SK-MEL-5 (cell line): ENCODE results near the gene FARP2. TPM values are rescaled to one million over a fixed set of nuclear protein-coding genes. Genes with fewer than 3 reads are reported as not detected.
"Not testable (repeated sequence)": the region's sequence is repeated elsewhere in the genome, so short reads cannot be mapped to it uniquely, and the experiment has no call there.

ENCODE experiments used
- DNase-seq: peaks from one replicate; pipeline ENCODE4 v3.0.0-alpha.2; 2016; ENCODE audit warnings: low read depth, low spot score
- in situ Hi-C: cut with HindIII; loops from 2 replicates; pipeline ENCODE4 v1.10.0; 2016; ENCODE audit warnings: low sequenced_read_pairs, high pct_unique_total_duplicates, low pct_unique_long_range_greater_than_20kb
- total RNA-seq: library from RNA; depleted of rRNA; stranded (reverse); fragments of >200 nt; shearing (Covaris generic); gene quantifications from 2 replicates; pipeline ENCODE4 v1.2.3, GENCODE V29; 2014

Gene FARP2
- total RNA-seq, 1 experiment from 2014 or later: 344 TPM

DNA sequence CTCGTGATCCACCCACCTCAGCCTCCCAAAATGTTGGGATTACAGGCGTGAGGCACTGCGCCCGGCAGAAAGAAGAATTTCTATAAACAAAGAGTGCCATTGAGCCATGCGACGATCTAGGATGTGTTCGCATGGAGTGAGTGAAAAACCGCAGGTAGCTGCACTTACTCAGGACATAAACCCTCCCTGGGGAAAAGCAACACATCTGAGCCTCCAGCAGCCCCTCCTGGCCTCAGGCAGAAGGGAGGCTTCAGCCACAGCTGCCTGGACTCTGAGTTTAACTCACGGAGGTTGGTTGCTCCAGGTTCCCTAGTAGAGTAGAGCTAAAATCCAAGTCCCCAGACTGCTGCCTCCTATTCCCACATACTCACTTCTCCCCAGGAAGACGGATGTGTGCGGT, 163.6 kb downstream of the FARP2 start:
- in situ Hi-C loops: no loop called here

DNA sequence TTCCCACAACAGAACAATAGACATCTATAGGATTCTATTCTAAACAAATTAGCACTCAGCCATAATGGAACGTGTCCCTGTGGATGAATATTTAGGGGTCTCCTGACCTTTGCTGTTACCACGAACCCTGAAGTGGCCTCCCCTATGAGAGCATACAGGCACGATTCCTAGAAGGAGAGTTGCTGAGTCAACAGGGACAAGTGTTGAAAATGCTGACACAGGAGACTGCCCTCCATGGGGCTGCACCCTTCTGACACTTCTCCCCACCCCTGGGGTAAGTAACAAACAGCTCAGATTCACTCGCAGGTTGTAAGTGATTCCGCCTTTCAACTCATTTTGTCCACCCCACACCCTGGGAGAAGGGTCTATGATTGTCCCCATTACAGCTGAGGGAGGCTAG, 166.4 kb downstream of the FARP2 start:
- DNase-seq: no peak
- in situ Hi-C loops: no loop called here

More for the DNA sequence above, 163.6 kb downstream of the FARP2 start:
- DNase-seq: peak; percentile 51

- DNase-seq, in situ Hi-C loops: not testable (repeated sequence)
Observed at GRCh38 chr2:241525818-241526780, 170.0 kb downstream of the FARP2 start.

DNA sequence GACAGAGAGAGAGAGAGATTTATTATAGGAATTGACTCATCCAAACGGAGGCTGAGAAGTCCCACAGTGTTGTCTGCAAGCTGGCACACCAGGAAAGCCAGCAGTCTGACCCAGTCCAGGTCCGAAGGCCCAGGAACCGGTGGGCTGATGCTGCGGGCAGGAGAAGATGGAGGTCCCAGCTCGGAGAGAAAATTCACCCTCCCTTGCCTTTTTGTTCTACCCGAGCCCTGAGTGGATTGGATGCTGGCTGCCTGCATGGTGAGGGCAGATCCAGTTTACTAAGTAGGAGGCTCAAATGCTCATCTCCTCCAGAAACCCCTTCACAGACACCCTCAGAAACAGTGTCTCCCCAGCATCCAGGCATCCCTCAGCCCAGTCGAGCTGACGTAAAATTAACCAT, 174.5 kb downstream of the FARP2 start:
- in situ Hi-C loops: no loop called here
- DNase-seq: no peak

DNA sequence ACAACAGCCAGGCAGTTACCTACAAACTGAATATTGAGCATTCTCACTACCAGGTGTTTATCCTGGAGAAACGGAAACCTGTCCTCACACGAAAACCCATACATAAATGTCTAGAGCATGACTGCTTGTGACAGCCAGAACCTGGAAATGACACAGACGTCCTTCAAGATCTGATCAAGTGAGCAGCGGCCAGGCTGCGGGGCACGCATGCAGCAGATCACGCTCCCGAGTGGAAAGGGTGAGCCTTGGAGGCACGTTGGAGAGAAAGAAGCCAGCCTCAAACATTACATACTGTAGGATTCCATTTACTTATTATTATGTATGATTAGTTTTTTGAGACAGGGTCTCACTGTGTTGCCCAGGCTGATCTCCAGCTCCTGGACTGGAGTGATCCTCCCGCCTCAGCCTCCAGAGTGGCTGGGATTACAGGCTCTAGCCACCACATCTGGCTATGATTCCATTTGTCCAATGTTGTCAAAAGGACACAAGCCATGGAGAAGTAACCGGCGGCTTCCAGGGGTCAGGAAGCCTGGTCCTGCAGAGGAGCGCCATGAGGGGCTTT, 175.2 kb downstream of the FARP2 start:
- DNase-seq: no peak
- in situ Hi-C loops: no loop called here

GRCh38 chr2:241532168-241532567, 176.1 kb downstream of the FARP2 start:
- no peak for DNase-seq
- in situ Hi-C loops: no loop called here

GRCh38 chr2:241532733-241533601, 176.9 kb downstream of the FARP2 start:
- in situ Hi-C loops: no loop called here
- no peak for DNase-seq

GRCh38 chr2:241534293-241534692, 178.2 kb downstream of the FARP2 start:
- no peak for DNase-seq
- in situ Hi-C loops: no loop called here

DNA sequence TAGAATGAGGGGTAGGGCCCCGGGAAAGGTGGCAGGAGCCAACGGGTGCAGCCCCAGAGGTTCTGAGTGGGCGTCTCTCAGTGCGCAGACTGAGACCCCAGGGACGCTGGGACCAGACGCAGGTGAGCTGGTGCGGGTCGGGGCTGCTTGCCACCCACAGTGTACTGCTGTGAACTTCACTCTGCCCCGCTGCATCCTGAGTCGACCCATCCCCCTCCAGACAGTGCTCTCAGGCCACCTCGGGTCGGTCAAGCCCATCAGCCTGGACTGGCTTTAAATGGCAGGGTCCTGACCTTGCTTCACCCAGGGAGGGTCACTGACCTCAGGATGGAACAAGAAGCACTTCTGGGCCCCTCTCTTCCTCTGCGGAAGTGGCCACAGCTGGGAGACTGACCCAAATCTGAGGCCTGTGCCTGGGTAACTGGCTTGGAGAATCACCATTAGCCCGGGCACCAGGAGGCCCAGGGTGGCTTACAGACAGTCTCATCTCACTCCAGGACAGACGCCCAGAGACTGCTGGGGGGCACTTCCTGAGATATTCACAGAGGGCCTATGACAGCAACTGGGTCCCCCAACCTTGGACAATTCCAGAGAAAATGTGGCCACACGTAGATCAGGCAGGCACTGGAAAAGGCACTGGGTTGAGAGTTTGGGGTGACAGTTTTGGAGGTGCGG, 178.8 kb downstream of the FARP2 start:
- in situ Hi-C loops: no loop called here
- no peak for DNase-seq

GRCh38 chr2:241535871-241536655, 180.0 kb downstream of the FARP2 start:
- in situ Hi-C loops: no loop called here
- DNase-seq: no peak

- in situ Hi-C loops: no loop called here
- no peak for DNase-seq
Observed at GRCh38 chr2:241538838-241539615, 182.9 kb downstream of the FARP2 start.

- DNase-seq: no peak
- in situ Hi-C loops: no loop called here
Observed at GRCh38 chr2:241539616-241540374, 183.7 kb downstream of the FARP2 start.

DNA sequence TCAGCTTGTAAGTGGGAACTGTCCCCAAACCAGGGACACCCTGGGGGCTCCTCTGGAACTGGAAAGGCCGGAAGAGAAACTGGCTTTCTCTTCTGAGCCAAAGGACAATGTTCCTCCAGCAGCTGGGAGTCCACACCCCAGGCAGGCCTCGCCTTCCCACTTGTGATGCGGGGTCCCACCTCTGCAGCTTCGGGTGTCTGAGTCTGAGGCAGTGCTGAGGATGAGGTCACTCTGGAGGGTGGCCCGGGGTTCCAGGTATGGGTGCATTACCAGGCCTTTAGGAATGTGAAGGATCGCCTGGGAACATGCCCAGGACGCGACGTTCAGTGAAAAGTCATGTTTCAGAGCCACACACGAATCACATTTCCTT, 184.3 kb downstream of the FARP2 start:
- DNase-seq: no peak
- in situ Hi-C loops: no loop called here

DNA sequence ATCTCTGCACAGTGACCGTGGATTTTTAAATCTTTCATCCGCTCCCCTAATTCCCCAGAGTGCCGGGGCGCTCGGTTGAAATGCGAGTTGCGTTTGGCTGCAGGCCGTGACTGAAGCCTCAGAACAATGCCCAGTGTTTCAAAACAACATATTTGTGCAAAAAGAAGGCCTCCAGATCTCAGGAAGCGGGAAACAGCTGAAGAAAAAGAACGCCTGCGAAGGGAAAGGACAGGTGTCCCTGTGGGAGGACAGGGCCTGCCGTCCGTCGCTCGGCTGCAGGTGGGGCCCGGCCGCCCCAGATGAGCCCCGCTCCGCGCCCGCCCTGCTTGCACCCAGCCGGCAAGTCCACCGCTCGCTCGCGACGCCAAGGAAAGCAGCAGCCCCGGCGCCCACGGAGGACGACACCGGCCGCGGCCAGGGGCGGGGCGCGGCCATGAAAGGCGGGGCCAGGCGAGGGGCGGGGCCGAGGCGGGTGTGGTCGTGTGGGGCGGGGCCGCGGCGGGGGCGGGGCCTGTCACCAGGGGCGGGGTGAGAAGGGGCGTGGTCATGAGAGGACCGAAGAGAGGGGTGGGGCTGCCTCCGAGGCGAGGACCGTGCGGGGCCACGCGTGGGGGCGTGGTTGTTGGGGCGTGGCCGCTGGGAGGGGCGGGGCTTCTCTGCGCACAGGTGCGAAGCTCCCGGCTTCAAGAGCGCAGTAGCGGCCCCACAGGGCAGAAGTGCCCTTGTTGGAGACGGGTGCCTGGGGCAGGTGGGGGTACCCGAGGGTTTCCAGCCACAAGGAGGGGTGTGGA, 184.9 kb downstream of the FARP2 start:
- DNase-seq: peak; percentile 26
- in situ Hi-C loops: no loop called here
